Measurements from ENCODE around the gene ACTG1. TPM values are rescaled to one million over a fixed set of nuclear protein-coding genes. Genes with fewer than 3 reads are reported as not detected.

The ACTG1 gene
- total and polyA plus RNA-seq, 2 experiments from 2014 or later = 1,036 to 2,883 TPM

GRCh38 chr17:81539571-81539900 is 26.9 kb upstream of the ACTG1 start:
- Histone ChIP-seq H3K4me3 (no peak overlapping the region), H3K36me3 (peaks cover 7% of the 10 kb centered on the region), H3K9me3 (ENCODE audit: low read depth) (no peaks in the 10 kb centered on the region), H3K27ac (no peak overlapping the region), H3K4me1 (ENCODE audit: low read depth) (peaks cover 3% of the 10 kb centered on the region), H3K27me3 (peaks cover 15% of the 10 kb centered on the region)
- TF ChIP-seq CTCF (IDR thresholded peaks at IDR 0.05; ENCODE audit: low read depth, low read length) = no peak
- no peak for DNase-seq (ENCODE audit: low read depth in 1 of 2, low spot score in 1 of 2)

DNA sequence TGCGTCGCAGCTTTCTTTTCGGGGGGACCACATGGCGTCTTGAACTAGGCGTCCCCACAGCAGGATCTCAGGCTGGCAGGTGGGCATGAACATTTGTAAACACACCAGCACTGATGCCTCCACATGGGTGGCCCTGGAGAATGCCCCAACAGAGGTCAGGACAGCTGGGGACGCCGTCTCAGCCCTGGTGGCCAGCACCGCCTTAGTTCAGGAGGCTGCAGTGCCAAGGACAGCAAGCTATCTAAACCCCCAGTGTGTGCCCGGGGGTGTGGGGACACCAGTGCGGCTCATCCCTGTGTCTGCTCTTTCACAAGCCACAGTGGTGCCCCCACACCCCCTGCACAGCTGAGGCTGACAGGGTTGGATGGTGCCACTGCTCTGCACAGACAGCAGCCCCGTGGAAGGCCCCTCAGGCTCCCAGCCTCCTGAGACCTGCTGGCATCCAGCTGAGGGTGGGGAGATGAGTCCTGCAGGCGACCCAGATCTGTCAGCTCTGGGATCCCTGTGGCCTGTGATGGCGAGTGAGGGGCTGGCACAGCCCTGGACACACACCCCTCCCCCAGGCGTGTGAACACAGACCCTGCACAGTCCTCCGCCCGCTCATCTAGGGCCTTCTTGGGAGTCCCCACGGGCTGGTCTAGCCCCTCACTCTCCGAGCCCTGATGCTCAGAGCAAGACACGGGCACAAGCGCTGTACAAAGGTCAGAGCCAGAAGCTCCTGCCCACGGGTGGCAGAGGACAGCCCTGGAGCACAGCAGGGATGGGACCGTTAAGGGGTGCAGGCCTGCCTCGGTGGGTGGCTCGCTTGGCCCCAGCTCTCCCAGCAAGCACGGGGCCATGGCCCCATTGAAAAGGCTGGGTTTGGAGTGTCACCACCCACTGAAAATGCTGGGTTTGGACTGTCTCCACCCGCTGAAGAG is 26.3 kb upstream of the ACTG1 start:
- H3K9me3 ChIP-seq (ENCODE audit: low read depth) = no peaks in the 10 kb centered on the region
- H3K27me3 ChIP-seq = peaks cover 15% of the 10 kb centered on the region
- H3K27ac ChIP-seq = no peak overlapping the region
- H3K4me1 ChIP-seq (ENCODE audit: low read depth) = peaks cover 3% of the 10 kb centered on the region
- peaks cover 7% of the 10 kb centered on the region for H3K36me3 ChIP-seq
- TF ChIP-seq CTCF (IDR thresholded peaks at IDR 0.05; ENCODE audit: low read depth, low read length) = no peak
- DNase-seq (ENCODE audit: low read depth in 1 of 2, low spot score in 1 of 2) = peak in 1 of 2 donors; percentile 0
- H3K4me3 ChIP-seq = no peak overlapping the region

DNA sequence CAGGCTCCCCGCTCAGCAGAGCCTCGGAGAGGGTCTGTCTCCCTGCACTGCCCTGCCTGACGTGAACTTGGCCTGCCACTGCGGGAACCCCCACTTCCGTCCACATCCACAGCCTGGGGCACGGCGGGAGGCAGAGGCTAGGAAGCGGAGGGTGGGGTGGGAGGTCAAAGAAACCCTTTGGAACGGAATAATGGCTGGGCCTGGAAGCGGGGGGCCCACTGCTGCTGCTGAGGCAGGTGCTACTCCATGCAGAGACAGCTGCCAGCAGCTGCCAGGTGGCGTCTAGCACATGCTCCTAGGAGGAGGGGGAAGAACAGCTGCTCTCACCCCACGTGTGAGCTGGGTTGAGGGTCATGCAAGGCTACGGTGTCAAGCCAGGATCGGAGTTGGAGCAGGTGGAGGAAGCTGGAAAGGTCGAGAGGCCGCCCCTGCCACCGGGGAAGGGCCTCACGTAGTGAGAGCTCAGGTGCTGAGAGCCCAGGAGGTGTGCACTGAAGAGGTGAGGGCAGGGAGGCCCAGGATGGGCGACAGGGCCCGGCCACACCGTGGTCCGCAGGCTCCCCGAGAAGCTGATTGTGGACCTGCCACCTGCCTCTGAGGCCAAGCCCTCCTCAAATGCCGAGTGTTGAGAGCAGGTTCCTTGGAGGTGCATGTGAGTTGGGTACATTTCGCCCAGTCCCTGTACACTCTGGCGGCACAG is 25.4 kb upstream of the ACTG1 start:
- Histone ChIP-seq H3K27ac (peak overlapping the region; percentile 10), H3K27me3 (peaks cover 15% of the 10 kb centered on the region), H3K4me3 (no peak overlapping the region), H3K9me3 (ENCODE audit: low read depth) (no peaks in the 10 kb centered on the region), H3K36me3 (peaks cover 7% of the 10 kb centered on the region), H3K4me1 (ENCODE audit: low read depth) (peaks cover 3% of the 10 kb centered on the region)
- no peak for TF ChIP-seq CTCF (IDR thresholded peaks at IDR 0.05; ENCODE audit: low read depth, low read length)
- DNase-seq (ENCODE audit: low read depth in 1 of 2, low spot score in 1 of 2) = peak in 1 of 2 donors; percentile 0

DNA sequence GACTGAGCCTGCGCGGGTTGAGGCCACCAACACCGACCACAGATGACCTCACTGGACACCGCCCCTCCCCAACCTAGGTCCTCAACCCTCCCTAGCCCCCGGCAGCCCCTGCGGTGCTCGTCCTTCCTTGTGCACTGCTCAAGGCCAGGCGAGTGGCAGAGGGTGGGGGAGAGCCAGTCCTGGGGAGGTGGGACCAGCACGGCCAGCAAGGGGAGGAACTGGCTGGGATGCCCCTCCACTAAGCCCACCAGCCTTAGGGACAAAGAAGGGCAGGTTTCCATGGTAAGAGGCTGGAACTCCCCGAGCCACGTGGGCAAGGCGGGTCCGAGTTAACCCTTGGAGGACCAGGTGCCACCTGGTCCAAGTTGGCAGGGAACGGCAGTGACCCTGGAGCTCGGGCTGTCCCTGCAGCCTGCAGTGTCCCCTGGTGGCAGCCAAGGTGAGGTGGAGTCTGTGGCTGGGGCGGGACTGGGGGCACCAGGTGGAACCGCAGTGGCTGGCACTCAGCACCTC is 24.8 kb upstream of the ACTG1 start:
- DNase-seq (ENCODE audit: low read depth in 1 of 2, low spot score in 1 of 2) = peak; percentile 21 to 66
- H3K36me3 ChIP-seq = peaks cover 4% of the 10 kb centered on the region
- TF ChIP-seq CTCF (IDR thresholded peaks at IDR 0.05; ENCODE audit: low read depth, low read length) = peak; percentile 48
- H3K27me3 ChIP-seq = peaks cover 15% of the 10 kb centered on the region
- H3K4me3 ChIP-seq = no peak overlapping the region
- H3K9me3 ChIP-seq (ENCODE audit: low read depth) = no peaks in the 10 kb centered on the region
- H3K27ac ChIP-seq = no peak overlapping the region
- H3K4me1 ChIP-seq (ENCODE audit: low read depth) = peaks cover 3% of the 10 kb centered on the region

GRCh38 chr17:81536299-81537290 is 24.0 kb upstream of the ACTG1 start:
- Histone ChIP-seq H3K4me1 (ENCODE audit: low read depth) (peaks cover 3% of the 10 kb centered on the region), H3K27ac (no peak overlapping the region), H3K9me3 (ENCODE audit: low read depth) (no peaks in the 10 kb centered on the region), H3K36me3 (peaks cover 4% of the 10 kb centered on the region), H3K27me3 (peaks cover 15% of the 10 kb centered on the region), H3K4me3 (no peak overlapping the region)
- no peak for TF ChIP-seq CTCF (IDR thresholded peaks at IDR 0.05; ENCODE audit: low read depth, low read length)
- peak in 1 of 2 donors; percentile 50 for DNase-seq (ENCODE audit: low read depth in 1 of 2, low spot score in 1 of 2)
